Skin epidermis (tissue), 12 donors: ENCODE data around the gene PAPOLG.

Source experiments
- H3K27ac ChIP-seq, 21 experiments: fragments of 200-600 bp; sonication (generic) in 11 of 21; one replicate each; pipeline ENCODE4 v1.5.0; 2020; ENCODE audit warnings: mild to moderate bottlenecking in 3 of 21, inconsistent platforms in 2 of 21, moderate library complexity in 2 of 21
- H3K4me3 ChIP-seq, 7 experiments: fragments of 200-600 bp; sonication (generic) in 2 of 7; one replicate each; pipeline ENCODE4 v1.5.0; 2020; ENCODE audit warnings: inconsistent platforms in 2 of 7, mild to moderate bottlenecking in 2 of 7, moderate library complexity in 1 of 7

The PAPOLG gene

DNA sequence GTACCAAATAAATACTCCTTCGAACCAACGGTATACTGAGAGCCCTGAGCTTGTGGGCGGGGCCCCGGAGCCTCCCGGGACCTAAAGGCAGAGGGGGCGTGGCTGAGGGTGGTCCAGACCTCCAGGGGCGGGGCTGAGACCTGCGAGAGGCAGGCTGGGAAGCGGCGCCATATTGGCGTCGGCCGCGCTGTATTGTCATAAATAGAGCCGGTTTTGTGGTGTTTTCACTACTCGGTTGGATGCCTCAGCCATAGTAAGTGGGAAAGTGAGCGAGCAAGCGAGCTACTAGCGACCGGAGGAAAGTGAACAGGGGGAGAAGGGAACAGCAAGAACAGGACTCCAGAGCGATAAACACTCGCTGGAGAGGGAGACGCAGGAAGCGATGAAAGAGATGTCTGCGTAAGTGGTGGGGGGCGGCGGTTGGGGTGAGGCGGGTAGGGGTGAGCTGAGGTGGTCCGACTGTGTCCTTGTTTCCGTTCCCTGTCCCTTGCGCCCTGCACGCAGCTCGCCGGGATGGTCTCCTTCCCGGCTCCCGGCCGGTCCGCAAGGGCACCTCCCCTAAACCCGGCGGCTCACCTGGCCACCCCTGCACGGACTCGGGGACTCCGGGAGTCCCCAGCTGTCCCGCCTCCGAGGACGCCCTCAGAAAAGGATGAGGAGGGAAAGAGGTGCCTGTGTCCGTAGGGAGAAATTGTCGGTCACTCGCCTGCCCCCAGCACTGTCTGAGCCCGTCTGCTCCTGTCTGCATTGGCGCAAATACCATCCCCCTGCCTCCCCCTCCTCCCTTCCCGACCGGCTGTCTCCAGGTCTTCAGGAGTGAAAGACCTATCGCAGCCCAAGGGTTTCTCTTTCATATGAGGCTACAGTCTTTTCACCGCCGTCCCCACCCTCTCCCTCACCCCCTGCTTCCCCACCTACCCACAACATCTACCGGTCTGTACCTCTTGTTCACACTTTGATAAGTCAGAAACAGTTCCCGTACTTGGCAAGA, at the start of gene PAPOLG:
TSS of gene PAPOLG (plus strand) at position 172 of the 991 bp plus-strand sequence. CDS start at position 383, 211 bp downstream.
- Histone ChIP-seq H3K4me3 (peak within 1 kb of the TSS; percentile 81 to 98 (median 90)), H3K27ac (peak within 1 kb of the TSS; percentile 67 to 95 (median 88))

DNA sequence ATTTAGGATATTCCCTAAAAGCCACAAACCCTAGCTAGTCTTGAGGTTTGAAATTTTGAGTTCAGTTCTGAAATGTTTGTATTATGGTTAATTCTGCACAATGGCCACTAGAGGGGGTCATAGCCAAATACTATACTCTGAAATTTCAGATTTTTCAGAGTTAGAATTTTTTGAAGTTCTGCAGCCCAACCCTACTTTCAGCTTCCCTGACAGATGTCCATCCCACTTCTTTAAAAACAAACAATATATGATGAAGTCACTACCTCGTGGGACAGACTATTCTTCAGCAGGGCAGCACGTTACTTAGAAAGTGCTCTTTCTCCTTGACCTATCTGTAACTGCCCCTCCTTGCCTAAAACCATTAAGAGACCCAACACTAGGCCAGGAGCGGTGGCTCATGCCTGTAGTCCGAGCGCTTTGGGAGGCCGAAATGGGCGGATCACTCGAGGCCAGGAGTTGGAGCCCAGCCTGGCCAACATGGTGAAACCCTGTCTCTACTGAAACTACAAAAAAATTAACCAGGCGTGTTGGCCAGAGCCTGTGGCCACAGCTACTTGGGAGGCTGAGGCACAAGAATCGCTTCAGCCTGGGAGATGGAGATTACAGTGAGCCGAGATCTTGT, 48.2 kb upstream of the PAPOLG start:
- no peak overlapping the region for H3K4me3 ChIP-seq
- H3K27ac ChIP-seq: no peak overlapping the region

DNA sequence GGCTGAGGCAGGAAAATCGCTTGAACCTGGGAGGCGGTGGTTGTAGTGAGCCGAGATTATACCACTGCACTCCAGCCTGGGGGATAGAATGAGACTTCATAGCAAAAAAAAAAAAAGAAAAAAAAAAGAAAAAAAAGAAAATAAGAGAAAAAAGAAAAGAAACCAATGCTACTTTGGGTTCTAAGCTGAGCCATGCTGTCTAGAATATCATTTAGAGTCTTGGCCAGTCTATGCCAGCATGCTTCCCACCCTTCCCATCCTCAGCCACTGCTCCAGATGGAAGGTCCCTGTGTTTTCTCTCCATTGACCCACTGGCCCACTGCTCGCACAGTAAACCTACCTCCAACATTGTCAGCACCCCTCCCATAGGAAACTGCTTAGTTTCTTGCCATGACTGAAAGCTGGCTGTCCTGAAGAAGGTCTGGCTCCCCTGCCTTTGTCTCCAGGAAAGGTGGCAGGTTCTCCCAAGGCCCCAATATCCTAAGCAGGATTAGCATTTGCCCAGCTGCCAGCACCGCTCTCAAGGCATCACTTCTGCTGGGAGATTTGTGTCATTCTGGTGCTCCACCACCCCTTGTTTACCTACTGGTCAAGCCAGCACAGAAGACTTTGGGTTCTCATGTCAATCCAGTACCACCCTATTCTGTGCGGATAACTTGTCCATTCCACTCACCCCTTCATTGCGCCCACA, 47.3 kb upstream of the PAPOLG start:
- no peak overlapping the region for H3K4me3 ChIP-seq
- H3K27ac ChIP-seq: peak overlapping the region in 1 of 21 experiments; percentile 18

DNA sequence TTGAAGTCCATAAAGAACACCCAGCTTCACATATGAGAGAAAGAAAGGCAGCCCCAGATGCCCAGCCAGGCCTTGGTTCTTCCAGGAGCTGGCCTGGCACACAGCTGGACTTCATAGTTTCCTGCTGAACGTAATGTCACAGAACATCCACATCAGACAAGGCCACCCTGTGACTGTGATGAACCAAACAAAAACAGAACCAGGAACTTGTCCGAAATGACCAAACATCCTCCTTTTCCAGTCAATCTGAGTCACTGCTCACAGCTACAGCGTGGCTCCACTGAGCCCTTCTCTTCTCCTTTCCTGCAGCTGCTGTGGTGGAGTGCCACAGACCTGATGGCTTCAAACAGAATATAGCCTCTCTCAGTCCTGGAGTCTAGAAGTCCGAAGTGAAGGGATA, 45.4 kb upstream of the PAPOLG start:
- peak overlapping the region in 9 of 21 experiments; percentile 11 to 73 (median 53) for H3K27ac ChIP-seq

DNA sequence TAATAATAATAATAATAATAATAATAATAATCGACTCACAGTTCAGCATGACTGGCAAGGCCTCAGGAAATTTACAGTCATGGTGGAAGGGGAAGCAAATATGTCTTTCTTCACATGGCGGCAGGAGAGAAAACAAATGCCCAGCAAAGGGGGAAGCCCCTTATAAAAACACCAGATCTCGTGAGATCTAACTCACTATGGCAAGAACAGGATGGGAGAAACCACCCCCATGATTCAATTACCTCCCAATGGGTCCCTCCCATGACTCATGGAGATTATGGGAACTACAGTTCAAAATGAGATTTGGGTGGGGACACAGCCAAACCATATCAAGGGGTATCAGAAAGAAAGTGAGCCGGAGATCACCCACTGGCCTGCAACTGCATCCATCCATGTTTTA, 40.5 kb upstream of the PAPOLG start:
- Histone ChIP-seq H3K27ac (no peak overlapping the region), H3K4me3 (no peak overlapping the region)

More for the DNA sequence above, 45.4 kb upstream of the PAPOLG start:
- H3K4me3 ChIP-seq: no peak overlapping the region

DNA sequence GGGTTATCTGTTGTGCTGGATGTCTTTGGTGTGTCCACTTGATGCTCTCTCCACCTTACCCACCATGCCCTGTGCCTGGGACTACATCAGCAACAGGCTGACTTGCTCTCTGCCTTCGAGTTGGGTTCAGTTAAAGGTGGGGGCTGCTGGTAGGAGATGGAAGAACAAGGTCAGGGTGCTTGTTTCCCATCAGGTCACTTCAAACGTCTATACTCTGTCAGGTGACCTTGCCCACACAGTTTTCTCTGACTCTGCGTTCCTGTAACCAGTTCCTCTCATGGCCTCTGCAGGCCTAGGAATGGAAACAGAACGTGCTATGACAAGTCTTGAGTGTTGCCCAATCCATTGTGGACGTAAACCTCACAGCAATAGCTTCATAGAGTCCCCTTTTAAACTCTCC, 38.4 kb upstream of the PAPOLG start:
- Histone ChIP-seq H3K27ac (peak overlapping the region in 9 of 21 experiments; percentile 1 to 67 (median 31)), H3K4me3 (no peak overlapping the region)

DNA sequence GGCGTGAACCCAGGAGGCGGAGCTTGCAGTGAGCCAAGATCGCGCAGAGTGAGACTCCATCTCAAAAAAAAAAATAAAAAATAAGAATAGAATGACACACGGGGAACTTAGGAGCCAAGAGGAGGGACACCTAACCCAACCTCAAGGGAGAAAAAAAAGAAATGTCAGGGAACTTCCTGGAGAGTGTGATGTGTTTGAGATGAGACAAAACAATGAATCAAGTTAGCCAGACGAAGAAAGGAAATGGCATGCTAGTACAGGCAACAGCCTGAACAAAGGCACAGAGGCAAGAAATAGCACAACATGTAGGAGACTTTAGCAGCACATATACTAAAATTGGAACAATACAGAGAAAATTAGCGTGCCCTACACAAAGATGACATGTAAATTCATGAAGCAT, 36.7 kb upstream of the PAPOLG start:
- Histone ChIP-seq H3K27ac (peak overlapping the region in 5 of 21 experiments; percentile 6 to 60 (median 33)), H3K4me3 (no peak overlapping the region)

DNA sequence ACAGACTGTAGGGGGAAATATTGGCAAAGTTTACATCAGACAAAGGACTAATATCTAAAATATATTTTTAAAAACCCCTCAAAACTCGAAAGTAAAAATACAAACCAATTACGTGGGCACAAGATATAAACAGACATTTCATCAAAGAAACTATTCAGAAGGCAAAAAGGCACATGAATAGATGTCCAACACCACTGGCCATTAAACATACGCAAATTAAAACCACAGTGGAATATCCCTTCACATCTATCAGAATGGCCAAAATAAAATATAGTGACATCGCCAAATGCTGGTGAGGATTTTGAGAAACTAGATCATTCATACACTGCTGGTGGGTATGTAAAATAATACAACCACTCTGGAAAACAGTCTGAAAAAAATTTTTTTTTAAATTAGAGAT, 30.6 kb upstream of the PAPOLG start:
- H3K27ac ChIP-seq: no peak overlapping the region
- no peak overlapping the region for H3K4me3 ChIP-seq

DNA sequence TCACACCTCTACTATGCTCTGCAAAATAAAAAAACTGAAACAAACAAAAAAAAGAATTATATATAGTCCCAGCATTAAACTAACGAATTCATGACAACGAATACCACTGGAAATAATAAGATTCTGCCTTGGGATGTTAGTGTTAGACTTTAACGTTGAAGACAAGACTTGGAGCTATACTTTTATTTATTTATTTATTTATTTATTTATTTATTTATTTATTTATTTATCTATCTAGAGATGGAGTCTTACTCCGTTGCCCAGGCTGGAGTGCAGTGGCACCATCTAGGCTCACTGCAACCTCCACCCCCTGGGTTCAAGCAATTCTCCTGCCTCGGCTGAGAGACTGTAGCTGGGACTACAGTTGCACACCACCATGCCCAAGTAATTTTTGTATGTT, 27.2 kb upstream of the PAPOLG start:
- H3K4me3 ChIP-seq: no peak overlapping the region
- no peak overlapping the region for H3K27ac ChIP-seq

DNA sequence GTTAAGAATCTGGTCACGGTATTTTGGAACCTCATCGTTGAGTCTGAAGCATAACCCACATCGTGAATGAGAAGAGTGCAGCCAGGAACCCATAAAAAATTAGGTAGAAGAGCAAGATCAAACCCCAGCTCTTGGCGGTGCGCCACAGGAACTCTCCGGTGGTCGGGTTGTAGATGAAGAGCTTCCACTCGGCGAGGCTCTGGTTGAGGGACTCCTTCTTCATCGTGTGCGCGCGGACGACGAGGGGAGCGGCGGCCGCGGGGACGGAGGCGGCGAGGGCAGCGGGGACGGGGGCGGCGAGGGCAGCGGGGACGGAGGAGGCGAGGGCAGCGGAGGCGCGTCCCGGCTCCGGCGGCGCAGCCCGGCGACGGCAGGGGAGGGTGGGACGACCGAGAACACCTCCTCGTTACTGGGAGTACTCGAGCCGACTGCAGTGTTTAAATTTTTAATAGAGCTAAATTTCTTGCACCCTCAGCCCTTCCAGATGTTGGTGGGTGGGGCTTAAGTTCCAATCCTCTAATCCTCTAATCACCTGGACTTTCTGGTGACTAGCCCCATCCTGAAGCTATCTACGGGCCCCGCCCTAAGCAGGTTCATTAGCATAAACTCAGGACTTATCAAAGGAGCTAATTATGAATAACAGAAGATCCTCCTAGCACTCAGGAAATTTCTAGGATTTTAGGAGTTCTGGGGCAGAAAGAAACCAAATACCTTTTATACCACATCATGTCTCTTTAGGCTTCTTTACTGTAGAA, 20.4 kb upstream of the PAPOLG start:
- H3K4me3 ChIP-seq: peak overlapping the region in 6 of 7 experiments; percentile 13 to 46 (median 26)
- H3K27ac ChIP-seq: no peak overlapping the region

DNA sequence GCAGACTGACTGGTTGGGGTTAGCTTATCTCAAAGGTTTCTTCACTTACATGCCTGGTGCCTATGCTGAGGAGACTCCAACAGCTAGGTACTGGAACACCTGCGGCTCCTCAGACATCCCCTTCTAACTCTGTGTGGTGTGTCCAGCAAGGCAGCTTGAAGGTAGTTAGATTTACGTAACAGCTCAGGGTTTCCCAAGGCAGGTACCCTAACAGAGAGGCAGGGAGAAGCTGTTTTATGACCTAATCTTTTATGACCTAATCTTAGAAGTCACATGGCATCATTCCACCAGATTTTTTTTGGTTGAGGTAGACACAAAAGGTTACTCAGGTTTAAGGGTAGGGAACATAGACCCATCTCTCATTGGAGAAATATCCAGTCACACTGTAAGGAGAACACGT, 17.4 kb upstream of the PAPOLG start:
- Histone ChIP-seq H3K27ac (no peak overlapping the region), H3K4me3 (no peak overlapping the region)

DNA sequence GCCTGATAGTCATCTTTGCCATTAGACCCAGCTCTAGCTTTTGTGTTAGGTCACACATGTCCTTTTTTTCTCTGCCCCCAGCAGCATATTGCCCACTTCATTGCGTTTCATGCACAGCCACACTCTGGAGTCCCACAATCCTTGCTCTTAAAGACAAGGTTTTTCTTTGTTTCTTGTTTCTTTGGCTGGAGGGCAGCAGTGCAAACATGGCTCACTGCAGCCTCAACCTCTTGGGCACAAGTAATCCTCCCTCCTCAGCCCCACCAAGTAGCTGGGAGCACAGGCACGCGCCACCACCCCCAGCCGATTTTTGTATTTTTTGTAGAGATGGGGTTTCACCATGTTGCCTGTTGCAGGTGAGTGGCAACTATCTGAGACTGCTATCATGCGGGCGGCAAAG, 16.9 kb upstream of the PAPOLG start:
- no peak overlapping the region for H3K27ac ChIP-seq
- H3K4me3 ChIP-seq: no peak overlapping the region

DNA sequence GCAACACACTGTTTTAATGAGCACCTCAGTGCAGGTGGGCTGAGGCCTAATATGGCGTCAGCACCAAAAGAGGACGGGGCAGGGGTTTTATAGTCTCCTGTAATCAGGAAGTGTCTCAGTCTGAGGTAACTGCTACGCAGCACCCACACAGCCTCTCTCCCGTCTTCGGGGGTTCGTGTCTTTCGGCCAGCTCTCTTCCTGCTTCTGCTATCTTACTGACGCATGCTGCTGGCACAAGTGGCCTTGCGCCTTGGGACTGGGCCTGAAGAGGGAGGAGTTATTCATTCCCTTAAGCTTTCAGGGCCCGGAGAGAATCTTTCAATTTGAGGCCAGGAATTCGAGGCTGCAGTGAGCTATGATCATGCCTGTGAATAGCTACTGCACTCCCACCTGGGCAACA, 14.5 kb upstream of the PAPOLG start:
- H3K4me3 ChIP-seq: no peak overlapping the region
- no peak overlapping the region for H3K27ac ChIP-seq

DNA sequence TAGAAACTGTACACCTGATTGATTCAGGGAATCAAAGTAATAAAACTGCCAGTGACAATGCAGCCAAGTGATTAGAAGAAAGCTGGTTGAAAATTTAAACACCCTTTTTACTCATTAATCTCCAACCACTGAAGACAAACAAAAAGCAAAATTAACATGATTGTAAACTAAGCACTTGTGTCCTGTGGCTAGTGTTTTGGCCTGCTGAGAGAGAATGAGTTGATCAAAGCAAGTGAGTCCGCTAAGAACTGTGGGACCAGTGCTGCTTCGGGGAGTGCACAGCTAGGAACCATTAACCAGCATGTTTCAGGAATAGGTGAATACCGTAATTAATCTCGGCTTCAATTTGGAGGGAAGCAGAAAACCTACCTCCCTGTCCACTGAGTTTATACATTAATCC, 13.6 kb upstream of the PAPOLG start:
- Histone ChIP-seq H3K4me3 (no peak overlapping the region), H3K27ac (no peak overlapping the region)

DNA sequence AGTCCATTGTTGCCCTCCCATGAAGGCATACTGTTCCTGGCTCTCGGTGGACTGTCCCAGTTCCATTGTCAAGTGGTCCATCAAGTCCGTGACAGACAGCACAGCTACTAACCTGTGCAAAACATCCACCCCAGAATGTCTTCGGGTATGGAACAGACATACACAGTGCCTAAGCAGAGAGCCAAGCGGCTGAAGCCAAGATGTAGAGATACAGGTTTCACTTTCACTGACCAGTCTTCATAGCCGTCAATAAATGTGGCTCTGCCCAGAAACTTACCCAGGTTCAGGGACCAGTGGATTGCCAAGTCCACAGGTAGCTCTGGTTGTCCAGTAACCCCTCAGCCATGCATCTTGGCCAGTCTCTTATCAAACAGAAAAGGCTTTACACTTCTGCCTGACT, 10.7 kb upstream of the PAPOLG start:
- no peak overlapping the region for H3K4me3 ChIP-seq
- no peak overlapping the region for H3K27ac ChIP-seq

DNA sequence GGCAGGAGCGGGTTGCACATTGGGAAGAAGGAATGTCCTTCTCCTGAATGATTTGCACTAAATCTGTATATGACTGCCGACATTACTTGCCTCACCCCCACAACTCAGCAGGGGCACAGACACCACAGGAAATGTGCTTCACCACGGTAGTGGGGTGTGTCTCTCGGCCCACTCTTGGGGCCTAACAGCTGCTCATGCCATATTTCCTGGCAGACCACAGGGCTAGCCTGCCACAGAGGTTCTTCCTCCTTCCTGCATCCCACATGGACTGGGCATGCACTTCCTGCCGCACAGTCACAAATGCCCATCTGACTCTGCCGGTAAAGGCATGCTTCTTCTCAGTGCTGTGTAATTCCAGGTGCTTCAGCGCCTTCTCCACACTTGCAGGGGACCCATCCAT, 10.3 kb upstream of the PAPOLG start:
- Histone ChIP-seq H3K27ac (no peak overlapping the region), H3K4me3 (no peak overlapping the region)

DNA sequence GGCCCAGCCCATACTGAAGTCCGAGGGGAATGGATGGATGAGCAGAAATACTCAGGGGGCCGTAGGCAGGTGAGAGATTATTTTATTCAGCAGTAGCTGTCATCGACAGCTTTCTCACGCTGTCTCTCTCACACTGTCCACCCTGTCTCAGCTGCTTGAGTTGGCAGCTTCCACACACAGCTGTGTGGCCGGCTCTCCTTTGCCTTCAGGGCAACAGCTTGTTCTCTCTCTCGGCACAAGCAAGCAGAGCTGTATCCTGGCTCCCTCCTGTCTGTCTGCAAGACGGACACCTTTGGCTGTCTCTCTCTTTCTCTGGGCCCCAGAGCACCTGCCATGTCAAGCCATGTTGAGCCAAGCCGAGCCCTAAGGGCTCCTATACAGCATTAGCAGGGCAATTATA, 9.8 kb upstream of the PAPOLG start:
- H3K27ac ChIP-seq: no peak overlapping the region
- H3K4me3 ChIP-seq: no peak overlapping the region

DNA sequence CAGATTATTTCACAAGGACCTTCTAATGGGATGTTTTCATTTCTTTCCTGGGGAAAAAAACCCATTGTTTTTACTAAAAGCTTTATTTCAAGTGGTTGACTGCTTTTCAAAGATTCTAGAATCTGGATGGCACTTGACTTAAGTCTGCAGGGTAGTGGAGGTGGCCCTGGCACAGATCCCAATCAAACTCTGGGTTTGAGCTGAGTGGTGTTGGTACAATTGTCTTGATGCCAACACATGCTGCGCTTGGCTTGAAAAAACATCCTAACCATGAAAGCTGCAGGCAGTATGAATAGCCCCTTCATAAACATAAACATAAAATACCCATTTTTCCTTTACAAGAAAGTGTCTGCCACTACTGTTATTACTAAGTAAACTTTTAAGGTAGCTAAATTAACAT, 3.6 kb downstream of the PAPOLG start:
- Histone ChIP-seq H3K4me3 (no peak overlapping the region), H3K27ac (no peak overlapping the region)

DNA sequence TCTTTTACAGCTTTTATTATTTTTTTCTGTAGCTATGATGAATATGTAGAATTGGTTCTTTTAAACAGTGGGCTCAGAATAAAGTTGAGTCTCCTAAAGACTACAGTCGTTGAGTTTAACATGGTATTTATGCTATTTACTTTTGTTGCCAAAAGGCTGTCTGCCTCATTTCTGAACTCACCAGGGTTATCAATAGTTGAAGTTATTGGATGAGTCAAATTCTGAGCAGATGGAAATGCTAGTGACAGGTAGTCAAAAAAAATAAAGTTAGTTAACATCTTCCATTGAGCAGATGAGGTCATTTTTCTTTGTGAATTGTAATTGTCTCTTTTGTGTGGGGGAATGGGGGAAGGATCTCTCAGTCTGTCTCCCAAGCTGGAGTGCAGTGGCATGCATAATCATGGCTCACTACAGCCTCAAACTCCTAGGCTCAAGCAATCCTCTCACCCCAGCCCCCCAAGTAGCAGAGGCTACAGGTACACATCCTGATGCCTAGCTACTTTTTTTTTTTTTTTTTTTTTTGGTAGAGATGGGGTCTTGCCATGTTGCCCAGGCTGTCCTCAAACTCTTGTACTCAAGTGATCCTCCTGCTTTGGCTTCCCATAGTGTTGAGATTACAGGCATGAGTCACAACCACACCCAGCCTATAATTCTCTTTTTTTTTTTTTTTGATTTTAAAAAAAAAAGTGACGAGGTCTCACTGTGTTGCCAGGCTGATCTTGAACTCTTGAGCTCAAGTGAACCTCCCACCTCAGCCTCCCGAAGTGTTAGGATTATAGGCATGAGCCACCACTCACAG, 8.9 kb downstream of the PAPOLG start:
- Histone ChIP-seq H3K4me3 (no peak overlapping the region), H3K27ac (no peak overlapping the region)
